HCT116 (cell line): ENCODE measurements around the gene ANKRD63. TPM values are rescaled to one million over a fixed set of nuclear protein-coding genes. Genes with fewer than 3 reads are reported as not detected.

Experiments
- ATAC-seq: fragments of 200-7000 bp; cut with Tn5 transposase; 2 replicates; pipeline ENCODE4 v1.9.1; 2020; ENCODE audit warnings: mild to moderate bottlenecking, moderate library complexity
- BruUV-seq: library from RNA; stranded (reverse); fragments of 400-500 nt; replicated peaks from 2 replicates; lab custom pipeline; 2021; lab: Mats Ljungman, UMichigan
- CTCF ChIA-PET: fragments of 300-600 bp; sonication (Branson Sonifier 250); formaldehyde crosslinking; loops from one replicate; lab custom pipeline; 2021; ENCODE audit warnings: antibody characterized with exemption; lab: Charles Lee
- POLR2A ChIA-PET: fragments of 300-600, 350-600 bp; sonication (Branson Sonifier 250); formaldehyde crosslinking; loops from one replicate; lab custom pipeline; 2021; ENCODE audit warnings: antibody characterized with exemption; lab: Charles Lee
- RAD21 ChIA-PET, 2 experiments: fragments of 300-600 bp; sonication (Branson Sonifier 250); formaldehyde crosslinking; loops; one replicate each; lab custom pipeline; 2023; ENCODE audit warnings: low total read pairs in 2 of 2; ENCODE audit not compliant: uncharacterized antibody in 2 of 2, unreplicated experiment in 2 of 2, low non-redundant PET in 1 of 2; lab: Charles Lee
- DNase-seq: peaks from one replicate; pipeline ENCODE4 v3.0.0-alpha.2; 2010; ENCODE audit warnings: low read depth, low spot score
- H2AFZ ChIP-seq: fragments of 200-600 bp; shearing (Covaris generic), sonication (generic); 2 replicates; pipeline ENCODE4 v1.6.1; 2017; ENCODE audit warnings: low read depth, mixed run types, mixed read lengths, antibody characterized with exemption, low read length; ENCODE audit not compliant: poor library complexity, severe bottlenecking
- H3K27ac ChIP-seq: 2 replicates; pipeline ENCODE4 v1.5.1; 2012; ENCODE audit warnings: low read depth, low read length
- H3K27me3 ChIP-seq: fragments of 200-600 bp; sonication (generic); 2 replicates; pipeline ENCODE4 v1.6.1; 2016; ENCODE audit warnings: mixed run types, low read length, mixed read lengths; ENCODE audit not compliant: insufficient read depth
- H3K36me3 ChIP-seq, 2 experiments: fragments of 200-500 bp in 1 of 2; fragments of 200-600 bp in 1 of 2; sonication (Bioruptor generic) in 1 of 2; sonication (generic) in 1 of 2; 2 replicates each; pipeline versions ENCODE4 v1.5.1 to v1.6.1; 2014 to 2016; ENCODE audit warnings: low read length in 2 of 2, inconsistent platforms in 1 of 2, mixed read lengths in 1 of 2, mixed run types in 1 of 2; ENCODE audit not compliant: insufficient read depth in 2 of 2, control insufficient read depth in 1 of 2
- H3K4me1 ChIP-seq, 2 experiments: fragments of 200-600 bp in 1 of 2; sonication (generic) in 1 of 2; 2 replicates each; pipeline versions ENCODE4 v1.5.1 to v1.6.1; 2012 to 2017; ENCODE audit warnings: low read length in 2 of 2, inconsistent platforms in 1 of 2, mild to moderate bottlenecking in 1 of 2, mixed read lengths in 1 of 2, mixed run types in 1 of 2, moderate library complexity in 1 of 2; ENCODE audit not compliant: insufficient read depth in 2 of 2, control insufficient read depth in 1 of 2
- H3K4me2 ChIP-seq: fragments of 200-600 bp; sonication (generic); 2 replicates; pipeline ENCODE4 v1.6.1; 2017; ENCODE audit warnings: mixed run types, low read length, mixed read lengths
- H3K4me3 ChIP-seq, 2 experiments: fragments of 200-600 bp in 1 of 2; sonication (generic) in 1 of 2; replicated peaks in 1 of 2; 2 replicates each; pipeline ENCODE4 v1.5.1; 2011 to 2016; ENCODE audit warnings: low read length in 2 of 2, control low read depth in 1 of 2, low read depth in 1 of 2, mild to moderate bottlenecking in 1 of 2, mixed read lengths in 1 of 2, mixed run types in 1 of 2
- H3K79me2 ChIP-seq: fragments of 200-600 bp; sonication (generic); 2 replicates; pipeline ENCODE4 v1.6.1; 2017; ENCODE audit warnings: mild to moderate bottlenecking, mixed run types, low read length, moderate library complexity, mixed read lengths; ENCODE audit not compliant: insufficient read depth
- H3K9ac ChIP-seq: fragments of 200-600 bp; sonication (generic); 2 replicates; pipeline ENCODE4 v1.6.1; 2016; ENCODE audit warnings: low read length, mixed read lengths
- H3K9me2 ChIP-seq: fragments of 200-600 bp; sonication (generic), shearing (Covaris generic); 2 replicates; pipeline ENCODE4 v1.6.1; 2017; ENCODE audit warnings: mixed run types, mild to moderate bottlenecking, moderate library complexity; ENCODE audit not compliant: insufficient read depth
- H3K9me3 ChIP-seq, 2 experiments: fragments of 200-500 bp in 1 of 2; fragments of 200-600 bp in 1 of 2; sonication (Bioruptor generic) in 1 of 2; sonication (generic) in 1 of 2; 2 replicates each; pipeline ENCODE4 v1.6.1; 2014 to 2017; ENCODE audit warnings: low read length in 2 of 2, mixed read lengths in 2 of 2, inconsistent platforms in 1 of 2, low read depth in 1 of 2, mild to moderate bottlenecking in 1 of 2, mixed run types in 1 of 2, moderate library complexity in 1 of 2; ENCODE audit not compliant: control insufficient read depth in 1 of 2, insufficient read depth in 1 of 2
- H4K20me1 ChIP-seq: fragments of 200-600 bp; sonication (generic), shearing (Covaris generic); 2 replicates; pipeline ENCODE4 v1.6.1; 2017; ENCODE audit warnings: mixed run types, mild to moderate bottlenecking, moderate library complexity; ENCODE audit not compliant: insufficient read depth
- CBX3 ChIP-seq: IDR thresholded peaks from 2 replicates; pipeline ENCODE4 v1.6.1; 2012; ENCODE audit warnings: low read depth
- CEBPB ChIP-seq: IDR thresholded peaks from 2 replicates; pipeline ENCODE4 v1.6.1; 2012; ENCODE audit warnings: low read depth
- FOSL1 ChIP-seq: IDR thresholded peaks from 2 replicates; pipeline ENCODE4 v1.6.1; 2012; ENCODE audit warnings: low read depth
- POLR2A ChIP-seq: IDR thresholded peaks from 2 replicates; pipeline ENCODE4 v1.7.0; 2011; ENCODE audit warnings: borderline replicate concordance; ENCODE audit not compliant: insufficient read depth, insufficient read length; ENCODE audit errors: extremely low read depth
- TCF7L2 ChIP-seq: IDR thresholded peaks from 2 replicates; pipeline ENCODE4 v1.7.0; 2011; ENCODE audit warnings: borderline replicate concordance, inconsistent platforms; ENCODE audit not compliant: insufficient read depth, insufficient read length; ENCODE audit errors: extremely low read depth
- YY1 ChIP-seq: IDR thresholded peaks from 2 replicates; pipeline ENCODE4 v1.6.1; 2011; ENCODE audit warnings: low read length, low read depth, moderate library complexity, mild to moderate bottlenecking; ENCODE audit not compliant: insufficient replicate concordance; ENCODE audit errors: extremely low read depth
- ZFX ChIP-seq: fragments of 450-650 bp; IDR thresholded peaks from 2 replicates; pipeline ENCODE4 v1.6.1; 2017
- ZNF274 ChIP-seq: fragments of 200-500 bp; sonication (Bioruptor generic); IDR thresholded peaks from 2 replicates; pipeline ENCODE4 v1.6.1; 2014; ENCODE audit warnings: mild to moderate bottlenecking, low read depth, low read length, inconsistent platforms
- intact Hi-C: fragments of 100-400 bp; cut with micrococcal nuclease; formaldehyde crosslinking; loops from 2 replicates; pipeline ENCODE4 v1.10.0; 2022
- total RNA-seq: library from RNA; stranded (reverse); gene quantifications from one replicate; pipeline ENCODE4 v1.2.1, GENCODE V29; 2021; ENCODE audit not compliant: unreplicated experiment
- TF ChIP-seq, protein P1 (sequence below): IDR thresholded peaks from 2 replicates; pipeline ENCODE4 v1.6.1; 2012
- TF ChIP-seq, protein P2 (sequence below): IDR thresholded peaks from 2 replicates; pipeline ENCODE4 v1.6.1; 2012

Gene ANKRD63
- total RNA-seq, 1 experiment from 2014 or later: 0.89 TPM

GRCh38 chr15:40251486-40252140 is 31.3 kb downstream of the ANKRD63 start (continued):
- TF ChIP-seq TCF7L2: no peak
- TF ChIP-seq, protein P1, sequence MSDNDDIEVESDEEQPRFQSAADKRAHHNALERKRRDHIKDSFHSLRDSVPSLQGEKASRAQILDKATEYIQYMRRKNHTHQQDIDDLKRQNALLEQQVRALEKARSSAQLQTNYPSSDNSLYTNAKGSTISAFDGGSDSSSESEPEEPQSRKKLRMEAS: no peak

DNA sequence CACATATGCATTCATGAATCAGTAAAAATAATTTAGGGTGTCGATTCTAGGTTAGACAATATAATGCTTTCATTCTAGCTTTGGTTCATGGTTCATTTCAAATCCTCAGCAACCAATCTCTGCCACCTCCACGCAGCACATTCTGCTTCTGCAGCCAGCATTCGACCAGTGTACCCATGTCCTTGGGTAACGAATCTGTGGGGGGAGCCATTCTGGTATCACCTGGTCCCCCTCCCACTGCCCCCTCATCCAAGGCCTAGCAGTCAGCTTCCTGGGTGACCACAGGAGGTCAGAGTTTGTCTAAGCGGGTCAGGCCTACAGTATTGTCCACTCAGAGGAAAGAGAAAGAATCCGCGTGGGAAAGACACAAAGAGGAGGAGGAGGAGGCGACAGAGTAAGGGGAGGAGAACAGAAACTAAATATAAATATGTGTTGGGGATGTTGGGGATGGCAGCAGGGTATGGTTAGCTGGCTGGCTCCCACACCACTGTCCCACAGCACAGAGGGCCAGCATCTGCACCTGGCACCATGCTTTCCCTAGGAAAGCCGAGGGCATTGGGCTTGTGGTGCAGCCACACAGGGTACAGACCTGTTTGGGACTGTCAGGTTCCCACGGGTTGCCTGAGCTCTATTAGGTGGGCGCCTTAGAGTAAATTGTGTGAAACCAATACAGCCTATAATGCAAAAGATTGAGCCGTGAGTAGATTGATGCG is 31.9 kb downstream of the ANKRD63 start:
- Histone ChIP-seq H3K4me3 (no peak overlapping the region), H3K9ac (no peak overlapping the region), H3K4me1 (peaks cover 14 to 36% of the 10 kb centered on the region in 2 experiments), H3K27me3 (no peaks in the 10 kb centered on the region), H2AFZ (no peak overlapping the region), H4K20me1 (no peaks in the 10 kb centered on the region), H3K79me2 (peaks cover 18% of the 10 kb centered on the region; the same call in 1 of the 2 replicates), H3K36me3 (peaks cover under 1 to 4% of the 10 kb centered on the region in 2 experiments; a peak in 3 of 4 replicates)
- intact Hi-C loops: no loop called here
- POLR2A ChIA-PET: no interaction called here
- TF ChIP-seq ZFX (no peak), YY1 (no peak), CBX3 (no peak), POLR2A (no peak), ZNF274 (no peak), CEBPB (no peak), FOSL1 (no peak)
- TF ChIP-seq, protein P2, sequence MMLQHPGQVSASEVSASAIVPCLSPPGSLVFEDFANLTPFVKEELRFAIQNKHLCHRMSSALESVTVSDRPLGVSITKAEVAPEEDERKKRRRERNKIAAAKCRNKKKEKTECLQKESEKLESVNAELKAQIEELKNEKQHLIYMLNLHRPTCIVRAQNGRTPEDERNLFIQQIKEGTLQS: no peak
- TF ChIP-seq, all 23 proteins: peak for 0
- H3K9me2 ChIP-seq: no peaks in the 10 kb centered on the region
- ATAC-seq (no peak), DNase-seq (no peak)
- no peak overlapping the region for H3K4me2 ChIP-seq
- no TSS peak for BruUV-seq
- RAD21 ChIA-PET: no interaction called here
- H3K9me3 ChIP-seq: no peaks in the 10 kb centered on the region
- CTCF ChIA-PET: interaction anchor here (1.0 kb wide), 1 partner anchor 28 kb away, joined by 4 read pairs; no protein-coding TSS in a partner anchor
- H3K27ac ChIP-seq: no peak overlapping the region
